ENCODE results near the gene NME2. TPM values are rescaled to one million over a fixed set of nuclear protein-coding genes. Genes with fewer than 3 reads are reported as not detected.
"Not testable (repeated sequence)": the region's sequence is repeated elsewhere in the genome, so short reads cannot be mapped to it uniquely, and the experiment has no call there.

NME2 gene
- 100 to 1,000 TPM; 186 to 198 TPM for total RNA-seq
- 100 to 1,000 TPM; 286 to 385 (median 338) TPM for polyA plus RNA-seq
- 0.29 to 10.6 (median 2.2) reads per million in 6 experiments for total RNA-seq

- Mint-ChIP-seq H3K4me3 (peak within 1 kb of the TSS; percentile 82 to 99 (median 94)), H3K4me1 (peaks cover 11 to 36% (median 23%) of the 10 kb centered on the region in 4 donors), H3K27me3 (no peaks in the 10 kb centered on the region), H3K9me3 (no peaks in the 10 kb centered on the region), H3K36me3 (peaks cover 0 to 46% (median 5%) of the 10 kb centered on the region in 3 donors), H3K27ac (peak within 1 kb of the TSS; percentile 92 to 98 (median 96))
- POLR2A ChIA-PET: interaction anchor here (1.0 to 2.1 kb wide), 5 partner anchors 10 to 300 kb away, joined by 3 to 18 read pairs (median 7); partner anchors contain the start of genes NME1, SPAG9 and TOB1
- peak; percentile 72 to 79 for ATAC-seq
- DNase-seq: peak; percentile 15 to 75 (median 55)
These were observed at the start of gene NME2 for GRCh38 chr17:51166198-51166986. TSS of gene NME2 (plus strand) at chr17:51166411. CDS start at chr17:51166831, 420 bp downstream.

- POLR2A ChIA-PET: interaction anchor here (0.6 to 0.7 kb wide), 4 partner anchors 74 to 719 kb away, joined by 3 to 5 read pairs (median 4); no protein-coding TSS in a partner anchor
- Mint-ChIP-seq H3K27ac (peak overlapping the region in 7 of 10 donors; percentile 24 to 97 (median 89)), H3K27me3 (no peaks in the 10 kb centered on the region), H3K4me3 (peak overlapping the region; percentile 91 to 97 (median 93)), H3K4me1 (peaks cover 16 to 68% (median 59%) of the 10 kb centered on the region in 4 donors), H3K9me3 (no peaks in the 10 kb centered on the region), H3K36me3 (peaks cover 0 to 3% (median 0%) of the 10 kb centered on the region in 3 donors)
- ATAC-seq (no peak), DNase-seq (no peak)
These were observed 47.6 kb upstream of the NME2 start for GRCh38 chr17:51118330-51119195.

DNA sequence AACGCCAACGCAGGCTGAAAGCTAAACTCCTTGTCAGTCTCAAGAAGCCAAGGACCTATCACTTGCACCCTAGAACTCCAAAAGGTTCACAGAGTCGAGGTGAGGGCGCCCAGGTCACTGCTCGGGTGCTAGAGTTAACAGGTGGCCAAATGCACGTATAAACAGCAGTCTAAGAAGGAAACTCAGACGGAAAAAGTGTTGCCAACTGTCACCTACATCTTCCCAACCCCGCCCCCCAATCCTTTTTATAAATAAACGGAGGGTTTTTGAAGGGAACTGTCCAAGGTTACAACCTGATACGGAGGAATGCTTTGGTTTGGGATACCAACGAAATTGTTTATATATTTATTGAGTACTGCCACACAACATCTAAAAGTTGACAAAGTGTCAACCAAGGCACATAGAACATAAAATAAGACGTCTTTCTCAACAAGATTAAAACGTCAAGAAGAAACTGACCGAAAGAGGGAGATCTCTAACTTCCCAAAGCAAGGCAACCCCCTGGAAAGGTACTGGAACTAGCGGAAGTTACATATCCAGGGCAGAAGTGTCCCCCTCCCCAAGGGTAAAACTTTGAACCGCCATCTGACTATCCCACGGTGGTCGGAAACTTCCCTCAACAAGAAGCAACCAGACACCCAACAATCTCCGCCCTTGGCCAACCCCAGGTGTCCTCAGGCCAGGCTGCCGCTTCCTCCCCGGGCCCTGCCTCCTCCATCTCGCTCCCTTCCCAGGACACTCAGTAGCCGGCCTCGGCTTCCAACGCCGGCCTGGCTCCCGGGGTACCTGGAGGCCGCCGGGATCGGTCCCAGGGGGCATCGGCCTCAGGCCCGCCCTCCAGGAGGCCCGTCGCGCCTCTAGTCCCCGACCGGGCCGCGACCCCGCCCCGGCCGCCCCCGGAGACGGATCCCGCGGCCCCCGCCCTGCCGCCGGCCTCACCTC, 46.5 kb upstream of the NME2 start:
- Mint-ChIP-seq H3K4me3 (peak overlapping the region; percentile 91 to 97 (median 93)), H3K4me1 (peaks cover 16 to 66% (median 58%) of the 10 kb centered on the region in 4 donors), H3K9me3 (no peaks in the 10 kb centered on the region), H3K27me3 (no peaks in the 10 kb centered on the region), H3K36me3 (peaks cover 0 to 3% (median 0%) of the 10 kb centered on the region in 3 donors), H3K27ac (peak overlapping the region; percentile 89 to 99 (median 94))
- peak in 8 of 10 donors; percentile 11 to 66 (median 29) for DNase-seq
- POLR2A ChIA-PET: interaction anchor here (0.6 to 2.8 kb wide), 12 partner anchors 16 to 410 kb away, joined by 3 to 37 read pairs (median 4); partner anchors contain the start of genes NME1, NME2 and TOB1
- peak; percentile 12 to 16 for ATAC-seq

- DNase-seq (peak in 4 of 10 donors; percentile 31 to 82 (median 44)), ATAC-seq (peak; percentile 64 to 77)
- Mint-ChIP-seq H3K4me3 (peak overlapping the region; percentile 91 to 97 (median 93)), H3K9me3 (no peaks in the 10 kb centered on the region), H3K27me3 (no peaks in the 10 kb centered on the region), H3K27ac (peak overlapping the region; percentile 68 to 97 (median 94)), H3K4me1 (peaks cover 18 to 61% (median 54%) of the 10 kb centered on the region in 4 donors), H3K36me3 (peaks cover 0 to 3% (median 0%) of the 10 kb centered on the region in 3 donors)
- POLR2A ChIA-PET: interaction anchor here (0.6 to 2.8 kb wide), 12 partner anchors 15 to 411 kb away, joined by 3 to 37 read pairs (median 3); partner anchors contain the start of genes NME1, NME2 and TOB1
These were observed 45.9 kb upstream of the NME2 start for GRCh38 chr17:51120357-51120738.

GRCh38 chr17:51120739-51121619, 45.2 kb upstream of the NME2 start, which contains the start of gene SPAG9:
TSS of gene SPAG9 (minus strand) at chr17:51120868. CDS start at chr17:51120656, 212 bp downstream.
- Mint-ChIP-seq H3K27me3 (no peaks in the 10 kb centered on the region), H3K27ac (peak within 1 kb of the TSS; percentile 94 to 100 (median 99)), H3K4me3 (peak within 1 kb of the TSS; percentile 92 to 99 (median 96)), H3K36me3 (peaks cover 0 to under 1% (median 0%) of the 10 kb centered on the region in 3 donors), H3K9me3 (no peaks in the 10 kb centered on the region), H3K4me1 (peaks cover 18 to 54% (median 49%) of the 10 kb centered on the region in 4 donors)
- POLR2A ChIA-PET: interaction anchor here (0.6 to 2.8 kb wide), 13 partner anchors 14 to 411 kb away, joined by 3 to 37 read pairs (median 3); partner anchors contain the start of genes NME1, NME2 and TOB1
- peak; percentile 77 to 83 for ATAC-seq
- DNase-seq: peak; percentile 82 to 95 (median 90)

GRCh38 chr17:51121620-51122472, 44.4 kb upstream of the NME2 start:
- peak in 7 of 10 donors; percentile 8 to 69 (median 50) for DNase-seq
- H3K9me3 Mint-ChIP-seq: no peaks in the 10 kb centered on the region
- POLR2A ChIA-PET: interaction anchor here (0.7 to 2.8 kb wide), 10 partner anchors 14 to 404 kb away, joined by 3 to 37 read pairs (median 3); partner anchors contain the start of genes NME1 and TOB1
- no peaks in the 10 kb centered on the region for H3K36me3 Mint-ChIP-seq
- peak overlapping the region; percentile 92 to 99 (median 96) for H3K4me3 Mint-ChIP-seq
- peaks cover 15 to 46% (median 43%) of the 10 kb centered on the region in 4 donors for H3K4me1 Mint-ChIP-seq
- H3K27me3 Mint-ChIP-seq: no peaks in the 10 kb centered on the region
- H3K27ac Mint-ChIP-seq: peak overlapping the region; percentile 94 to 100 (median 99)
- ATAC-seq: no peak

DNA sequence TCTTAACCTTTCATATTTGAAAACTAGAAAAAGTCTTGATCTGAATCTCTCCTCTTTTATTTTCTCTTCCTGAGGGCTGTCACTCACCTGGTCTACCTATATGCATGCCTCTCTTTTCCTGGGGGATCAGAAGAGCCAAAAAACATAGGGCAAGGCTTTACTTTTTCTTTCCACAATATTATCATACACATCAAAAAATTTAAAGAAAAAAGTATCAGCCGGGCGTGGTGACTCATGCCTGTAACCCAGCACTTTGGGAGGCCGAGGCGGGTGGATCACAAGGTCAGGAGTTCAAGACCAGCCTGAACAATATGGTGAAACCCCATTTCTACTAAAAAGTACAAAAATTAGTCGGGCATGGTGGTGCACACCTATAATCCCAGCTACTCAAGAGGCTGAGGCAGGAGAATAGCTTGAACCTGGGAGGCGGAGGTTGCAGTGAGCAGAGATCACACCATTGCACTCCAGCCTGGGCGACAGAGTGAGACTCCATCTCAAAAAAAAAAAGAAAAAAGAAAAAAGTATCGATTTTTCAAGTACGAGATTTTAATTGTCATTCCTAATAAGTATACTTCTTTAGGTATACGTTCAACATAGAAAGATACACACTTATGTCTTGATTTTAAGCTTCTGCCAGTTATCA, 43.6 kb upstream of the NME2 start:
- not testable (repeated sequence) for H3K9me3 Mint-ChIP-seq, DNase-seq, H3K27me3 Mint-ChIP-seq, ATAC-seq, H3K36me3 Mint-ChIP-seq
- Mint-ChIP-seq H3K4me3 (peak overlapping the region in 9 of 10 donors; percentile 5 to 98 (median 63)), H3K27ac (peak overlapping the region in 6 of 10 donors; percentile 32 to 100 (median 88)), H3K4me1 (peaks cover 15 to 39% (median 36%) of the 10 kb centered on the region in 4 donors)
- POLR2A ChIA-PET: interaction anchor here (0.7 kb wide), 3 partner anchors 340 to 550 kb away, joined by 3 read pairs; no protein-coding TSS in a partner anchor

DNA sequence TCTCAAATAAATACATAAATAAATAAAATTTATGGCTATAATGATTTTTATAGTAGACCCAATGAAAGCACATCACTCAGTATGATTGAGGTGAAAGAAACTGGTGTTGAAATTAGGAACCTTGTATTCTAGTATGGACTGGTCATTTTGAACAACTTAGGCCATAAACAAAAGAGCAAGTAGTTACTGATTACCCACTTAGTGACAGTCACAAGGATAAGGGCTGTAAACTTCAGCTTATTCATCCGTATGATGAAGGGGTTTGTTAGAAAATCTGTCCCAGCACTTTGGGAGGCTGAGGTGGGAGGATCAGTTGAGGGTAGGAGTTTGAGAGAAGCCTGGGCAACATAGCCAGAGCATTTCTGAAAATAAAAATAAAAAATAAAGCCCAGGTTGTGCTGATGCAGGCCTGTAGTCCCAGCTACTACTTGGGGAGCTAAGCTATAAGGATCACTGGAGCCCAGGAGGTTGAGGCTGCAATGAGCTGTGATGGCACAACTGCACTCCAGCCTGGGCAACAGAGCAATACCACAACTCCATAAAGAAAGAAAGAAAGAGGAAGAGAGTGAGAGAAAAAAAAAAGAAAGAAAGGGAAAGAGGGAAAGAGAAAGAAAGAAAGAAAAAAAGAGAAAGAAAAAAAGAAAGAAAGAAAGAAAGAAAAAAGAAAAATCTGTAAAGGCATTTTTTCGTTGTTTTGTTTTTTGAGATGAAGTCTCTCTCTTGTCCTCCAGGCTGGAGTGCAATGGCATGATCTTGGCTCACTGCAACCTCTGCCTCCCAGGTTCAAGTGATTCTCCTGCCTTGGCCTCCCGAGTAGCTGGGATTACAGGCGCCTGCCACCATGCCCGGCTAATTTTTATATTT, 41.3 kb upstream of the NME2 start:
- ATAC-seq: no peak
- no peak for DNase-seq
- Mint-ChIP-seq H3K4me3 (no peak overlapping the region), H3K27ac (peak overlapping the region in 1 of 10 donors; percentile 5), H3K27me3 (no peaks in the 10 kb centered on the region), H3K36me3 (no peaks in the 10 kb centered on the region), H3K4me1 (peaks cover 10 to 18% (median 15%) of the 10 kb centered on the region in 4 donors), H3K9me3 (no peaks in the 10 kb centered on the region)
- POLR2A ChIA-PET: no interaction called here
